Skin of body (tissue), 2 donors: ENCODE data around the gene PRLR. TPM values are rescaled to one million over a fixed set of nuclear protein-coding genes. Genes with fewer than 3 reads are reported as not detected.
"Not testable (repeated sequence)": the region's sequence is repeated elsewhere in the genome, so short reads cannot be mapped to it uniquely, and the experiment has no call there.

Source experiments
- DNase-seq: peaks from one replicate; lab custom pipeline; 2025; lab: John Stamatoyannopoulos, UW
- total RNA-seq: library from RNA; depleted of rRNA; stranded (reverse); fragments of >200 nt; gene quantifications from one replicate; pipeline ENCODE4 v1.2.3, GENCODE V29; 2014

PRLR gene
- 3.6 TPM for total RNA-seq

GRCh38 chr5:35230038-35230611 lies at the start of gene PRLR:
PRLR (minus strand) TSS chr5:35230487; CDS start chr5:35089620, 140,867 bp downstream.
- DNase-seq, result peak; percentile 29

- no peak for DNase-seq
Observed at GRCh38 chr5:35274839-35275509, 44.7 kb upstream of the PRLR start.

- DNase-seq, result no peak
Observed at GRCh38 chr5:35269006-35269405, 38.7 kb upstream of the PRLR start.

- DNase-seq, result no peak
Observed at GRCh38 chr5:35266276-35266675, 36.0 kb upstream of the PRLR start.

GRCh38 chr5:35264509-35264908 lies 34.2 kb upstream of the PRLR start:
- DNase-seq, result no peak

GRCh38 chr5:35263266-35263877 lies 33.1 kb upstream of the PRLR start:
- no peak for DNase-seq

GRCh38 chr5:35253582-35253981 lies 23.3 kb upstream of the PRLR start:
- DNase-seq, result no peak

GRCh38 chr5:35252963-35253362 lies 22.7 kb upstream of the PRLR start:
- no peak for DNase-seq

GRCh38 chr5:35248843-35249780 lies 18.8 kb upstream of the PRLR start:
- no peak for DNase-seq

- DNase-seq, result no peak
Observed at GRCh38 chr5:35247648-35248034, 17.4 kb upstream of the PRLR start.

GRCh38 chr5:35246900-35247647 lies 16.8 kb upstream of the PRLR start:
- no peak for DNase-seq

GRCh38 chr5:35246411-35246810 lies 16.1 kb upstream of the PRLR start:
- DNase-seq, result no peak

- not testable (repeated sequence) for DNase-seq
Observed at GRCh38 chr5:35245371-35245770, 15.1 kb upstream of the PRLR start.

- DNase-seq, result no peak
Observed at GRCh38 chr5:35244171-35244570, 13.9 kb upstream of the PRLR start.

- no peak for DNase-seq
Observed at GRCh38 chr5:35242702-35243258, 12.5 kb upstream of the PRLR start.

- no peak for DNase-seq
Observed at GRCh38 chr5:35240892-35241291, 10.6 kb upstream of the PRLR start.

- DNase-seq, result no peak
Observed at GRCh38 chr5:35239911-35240610, 9.8 kb upstream of the PRLR start.

GRCh38 chr5:35239476-35239875 lies 9.2 kb upstream of the PRLR start:
- no peak for DNase-seq

GRCh38 chr5:35237580-35238376 lies 7.5 kb upstream of the PRLR start:
- DNase-seq, result no peak
